Activated T-helper 1 cell treated with anti-CD3 and anti-CD28 coated beads, Interleukin-12 subunit alpha, Interleukin-12 subunit beta, Interleukin-2, Interleukin-4 antibody, amounts not matched to agents 30 ng/mL and 10 ng/mL and 1 ng/mL, durations not matched to agents 14 hours and 24 hours and 36 hours (primary cell): Measurements from ENCODE around the gene AP3M1. TPM values are rescaled to one million over a fixed set of nuclear protein-coding genes. Genes with fewer than 3 reads are reported as not detected.

Experiments
- DNase-seq: peaks from one replicate; pipeline ENCODE4 v3.0.0; 2021; ENCODE audit warnings: low spot score
- H3K27ac Mint-ChIP-seq: one replicate; pipeline ENCODE4 v1.8.0; 2021; ENCODE audit warnings: mild to moderate bottlenecking, mixed read lengths
- H3K27me3 Mint-ChIP-seq: one replicate; pipeline ENCODE4 v1.8.0; 2022; ENCODE audit warnings: mild to moderate bottlenecking, moderate library complexity, mixed read lengths; ENCODE audit not compliant: insufficient read depth
- H3K36me3 Mint-ChIP-seq: one replicate; pipeline ENCODE4 v1.8.0; 2021; ENCODE audit warnings: low read depth, mixed read lengths
- H3K4me1 Mint-ChIP-seq: one replicate; pipeline ENCODE4 v1.8.0; 2021; ENCODE audit warnings: low read depth, mixed read lengths
- H3K4me3 Mint-ChIP-seq: one replicate; pipeline ENCODE4 v1.8.0; 2021; ENCODE audit warnings: mild to moderate bottlenecking, moderate library complexity, mixed read lengths
- H3K9me3 Mint-ChIP-seq: one replicate; pipeline ENCODE4 v1.8.0; 2021; ENCODE audit warnings: mixed read lengths
- intact Hi-C: fragments of 100-400 bp; cut with micrococcal nuclease; formaldehyde crosslinking; loops from one replicate; pipeline ENCODE4 v1.15.1; 2024
- total RNA-seq: library from RNA; stranded (reverse); gene quantifications from 2 replicates; pipeline ENCODE4 v1.2.3, GENCODE V29; 2022

Gene AP3M1
- total RNA-seq, 1 donor from 2014 or later, result 48.3 TPM

DNA sequence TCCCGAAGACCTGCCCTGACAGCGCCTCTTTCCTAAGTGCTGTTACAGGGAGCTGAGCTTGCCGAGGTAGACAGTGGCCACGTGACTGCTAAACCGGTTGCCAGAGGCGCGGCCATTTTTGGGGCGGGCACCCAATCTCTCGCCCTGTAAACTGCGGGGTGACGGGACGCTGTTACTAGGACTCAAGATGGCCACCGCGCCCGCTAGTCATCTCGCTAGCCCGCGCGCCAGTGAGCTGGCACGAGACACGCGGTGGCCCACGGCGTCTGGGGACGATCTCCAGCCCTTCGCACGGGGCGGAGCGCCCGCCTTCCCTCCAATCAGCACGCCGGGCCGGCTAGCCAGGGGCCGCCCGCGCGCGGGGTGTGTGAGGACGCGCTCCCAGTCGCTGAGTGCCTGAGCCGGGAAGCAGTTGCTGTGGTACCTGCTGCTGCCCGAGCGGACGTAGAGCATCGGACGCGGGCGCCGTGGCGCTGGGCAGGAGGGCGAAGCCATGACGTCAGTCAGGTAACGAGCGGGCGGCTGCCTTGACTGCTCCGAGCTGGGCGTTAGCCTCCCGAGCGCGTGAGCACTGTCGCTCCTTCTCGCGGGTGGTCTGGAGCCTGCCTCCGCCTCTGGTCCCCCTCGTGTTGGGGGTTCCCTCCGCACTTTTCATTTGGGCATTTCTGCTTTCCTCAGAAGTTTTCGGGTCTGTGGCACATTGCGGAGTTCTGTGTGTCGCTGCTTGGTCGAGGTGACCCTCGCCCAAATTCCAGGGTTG lies 25.9 kb upstream of the AP3M1 start:
- peaks cover 45% of the 10 kb centered on the region for H3K4me1 Mint-ChIP-seq
- peak; percentile 93 for DNase-seq
- intact Hi-C loops, result loop anchor here (1.0 to 5.0 kb wide), 10 partner anchors 14 to 1059 kb away; partner anchors contain the start of genes ADK, COMTD1, MRPS16 and SAMD8
- H3K27me3 Mint-ChIP-seq, result no peaks in the 10 kb centered on the region
- H3K4me3 Mint-ChIP-seq, result peak overlapping the region; percentile 93
- peak overlapping the region; percentile 88 for H3K27ac Mint-ChIP-seq
- H3K36me3 Mint-ChIP-seq, result peaks cover 9% of the 10 kb centered on the region
- H3K9me3 Mint-ChIP-seq, result no peaks in the 10 kb centered on the region

GRCh38 chr10:74175510-74176379 lies 25.1 kb upstream of the AP3M1 start:
- Mint-ChIP-seq H3K9me3 (no peaks in the 10 kb centered on the region), H3K27ac (peak overlapping the region; percentile 88), H3K27me3 (no peaks in the 10 kb centered on the region), H3K36me3 (peaks cover 9% of the 10 kb centered on the region), H3K4me3 (peak overlapping the region; percentile 93), H3K4me1 (peaks cover 37% of the 10 kb centered on the region)
- intact Hi-C loops, result loop anchor here (1.0 to 5.0 kb wide), 10 partner anchors 15 to 1060 kb away; partner anchors contain the start of genes ADK, COMTD1, MRPS16 and SAMD8
- DNase-seq, result no peak

- Mint-ChIP-seq H3K9me3 (no peaks in the 10 kb centered on the region), H3K4me3 (peak overlapping the region; percentile 15), H3K27ac (no peak overlapping the region), H3K4me1 (peaks cover 32% of the 10 kb centered on the region), H3K36me3 (peaks cover 5% of the 10 kb centered on the region), H3K27me3 (no peaks in the 10 kb centered on the region)
- no peak for DNase-seq
- intact Hi-C loops, result no loop called here
These were observed 23.9 kb upstream of the AP3M1 start for GRCh38 chr10:74174521-74174920.

DNA sequence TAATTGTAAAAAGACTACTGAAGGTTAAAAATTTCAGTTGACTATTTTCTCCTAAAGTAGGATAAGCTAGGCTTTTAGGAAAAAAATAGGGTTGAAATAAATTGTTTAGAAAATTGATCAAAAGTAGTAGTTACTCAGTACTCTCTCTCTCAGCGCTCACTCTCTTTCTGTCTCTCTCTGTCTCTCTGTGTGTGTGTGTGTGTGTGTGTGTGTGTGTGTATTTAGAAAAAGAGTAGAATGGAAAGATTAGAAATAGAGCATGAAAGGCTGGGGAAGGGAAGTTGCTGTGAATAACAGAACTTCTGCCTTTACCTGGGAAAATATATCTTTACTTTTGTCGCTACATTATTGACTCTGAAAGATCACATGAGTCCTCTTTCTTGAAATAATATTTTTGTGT lies 21.0 kb upstream of the AP3M1 start:
- Mint-ChIP-seq H3K27ac (no peak overlapping the region), H3K27me3 (no peaks in the 10 kb centered on the region), H3K9me3 (no peaks in the 10 kb centered on the region), H3K4me3 (no peak overlapping the region), H3K36me3 (no peaks in the 10 kb centered on the region), H3K4me1 (peaks cover 19% of the 10 kb centered on the region)
- DNase-seq, result no peak
- intact Hi-C loops, result no loop called here

DNA sequence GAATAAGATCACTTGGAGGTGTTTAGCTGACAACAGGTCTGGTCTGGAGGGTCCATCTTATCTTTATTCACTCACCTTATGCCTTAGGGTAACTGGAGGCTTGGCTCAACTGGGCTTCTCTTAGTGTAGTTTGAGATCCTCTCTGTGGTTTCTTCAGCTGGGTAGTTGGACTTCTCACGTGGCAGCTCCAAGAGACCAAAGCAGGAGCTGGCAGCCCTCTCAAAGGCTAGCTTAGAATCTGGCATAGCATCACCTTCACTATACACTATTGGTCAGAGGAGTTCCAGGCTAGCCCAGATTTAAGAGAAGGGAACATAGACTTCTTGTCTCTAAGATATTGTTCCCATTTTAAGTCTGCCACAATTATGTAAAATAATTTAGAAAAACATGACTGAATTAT lies 16.8 kb upstream of the AP3M1 start:
- Mint-ChIP-seq H3K36me3 (no peaks in the 10 kb centered on the region), H3K9me3 (no peaks in the 10 kb centered on the region), H3K4me3 (no peak overlapping the region), H3K27ac (no peak overlapping the region), H3K4me1 (peaks cover 16% of the 10 kb centered on the region), H3K27me3 (no peaks in the 10 kb centered on the region)
- DNase-seq, result no peak
- intact Hi-C loops, result no loop called here

DNA sequence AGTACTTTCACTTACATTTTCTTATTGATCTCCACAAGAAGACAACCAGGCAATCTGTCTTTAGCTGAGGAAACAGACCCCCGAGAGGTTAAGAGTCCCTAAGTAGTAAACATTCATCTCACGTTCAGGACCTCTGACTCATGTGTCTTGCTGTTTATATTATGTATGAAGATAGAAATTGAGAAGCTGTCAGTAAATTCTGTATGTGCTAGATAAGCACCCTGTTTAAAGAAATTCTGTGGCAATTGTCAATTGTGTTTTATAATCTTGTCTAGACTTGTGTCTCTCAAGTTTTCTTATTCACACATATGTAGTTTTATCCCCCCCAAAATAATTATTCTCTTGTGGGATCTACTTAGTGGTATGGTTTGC lies 14.9 kb upstream of the AP3M1 start:
- Mint-ChIP-seq H3K4me1 (peaks cover 16% of the 10 kb centered on the region), H3K9me3 (no peaks in the 10 kb centered on the region), H3K27ac (no peak overlapping the region), H3K36me3 (peaks cover 4% of the 10 kb centered on the region), H3K4me3 (no peak overlapping the region), H3K27me3 (no peaks in the 10 kb centered on the region)
- no peak for DNase-seq
- intact Hi-C loops, result no loop called here

DNA sequence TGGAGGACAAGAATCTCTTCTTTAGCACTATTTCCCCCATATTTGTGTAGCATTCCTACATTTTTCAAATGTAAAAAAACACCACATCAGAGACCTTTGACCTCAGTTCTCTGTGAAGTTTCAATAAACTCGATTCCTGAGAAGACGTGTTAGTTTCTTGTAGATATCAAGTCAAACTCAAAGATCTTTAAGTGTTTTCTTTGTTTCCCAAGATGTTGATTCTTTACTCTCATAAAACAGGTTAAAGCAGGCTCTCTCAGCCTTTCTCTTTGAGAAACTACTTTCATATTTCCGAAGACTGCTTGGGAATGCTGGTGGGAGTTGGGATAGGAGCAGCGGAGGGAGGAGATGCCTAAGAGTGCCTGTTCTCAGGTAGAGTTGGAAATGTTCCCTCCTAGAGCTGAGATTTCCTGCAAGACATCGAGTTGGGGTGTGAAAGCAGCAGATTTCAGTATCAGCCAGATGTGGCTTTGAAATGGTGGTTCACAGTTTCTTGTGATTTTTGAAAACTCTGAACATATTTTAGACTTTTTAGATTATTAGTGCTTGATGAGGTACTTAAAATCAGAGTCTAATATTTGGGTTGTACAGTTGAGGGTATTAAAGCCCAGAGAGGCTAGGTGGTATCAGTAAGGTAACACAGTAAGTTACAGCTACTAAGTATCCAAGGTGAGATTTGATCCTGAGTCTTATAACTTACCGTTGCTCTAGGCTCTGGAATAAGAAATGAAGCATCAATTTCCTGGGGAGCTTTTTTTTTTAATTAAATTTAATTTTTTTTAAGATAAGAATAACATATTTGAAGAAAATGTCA lies 14.3 kb upstream of the AP3M1 start:
- Mint-ChIP-seq H3K27ac (no peak overlapping the region), H3K36me3 (peaks cover 4% of the 10 kb centered on the region), H3K9me3 (no peaks in the 10 kb centered on the region), H3K4me1 (peaks cover 16% of the 10 kb centered on the region), H3K4me3 (no peak overlapping the region), H3K27me3 (no peaks in the 10 kb centered on the region)
- intact Hi-C loops, result no loop called here
- no peak for DNase-seq

- no peak overlapping the region for H3K27ac Mint-ChIP-seq
- intact Hi-C loops, result no loop called here
These were observed 12.9 kb upstream of the AP3M1 start for GRCh38 chr10:74163319-74164068.

DNA sequence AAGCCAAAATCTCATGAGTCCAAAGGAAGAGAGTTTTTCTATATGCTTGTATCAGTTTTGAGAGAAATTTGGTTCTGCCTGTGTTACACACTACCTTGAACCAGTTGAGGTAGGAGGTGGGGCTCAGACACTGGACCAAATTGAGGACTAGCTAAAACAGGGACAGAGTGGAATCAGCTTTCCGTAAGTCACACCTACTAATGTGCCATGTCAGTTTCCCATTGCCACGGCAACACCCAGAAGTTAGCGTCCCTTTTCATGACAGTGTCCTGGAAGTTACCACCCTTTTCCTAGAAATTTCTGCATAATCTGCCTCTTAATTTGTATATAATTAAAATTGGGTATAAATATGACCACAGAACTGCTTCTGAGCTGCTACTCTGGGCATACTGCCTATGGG lies 9.4 kb upstream of the AP3M1 start:
- H3K27me3 Mint-ChIP-seq, result no peaks in the 10 kb centered on the region
- no peak overlapping the region for H3K27ac Mint-ChIP-seq
- DNase-seq, result no peak
- H3K9me3 Mint-ChIP-seq, result no peaks in the 10 kb centered on the region
- no peak overlapping the region for H3K4me3 Mint-ChIP-seq
- peaks cover 4% of the 10 kb centered on the region for H3K36me3 Mint-ChIP-seq
- peaks cover 10% of the 10 kb centered on the region for H3K4me1 Mint-ChIP-seq
- intact Hi-C loops, result no loop called here

More at GRCh38 chr10:74163319-74164068, 12.9 kb upstream of the AP3M1 start:
- Mint-ChIP-seq H3K27me3 (no peaks in the 10 kb centered on the region), H3K36me3 (peaks cover 4% of the 10 kb centered on the region), H3K9me3 (no peaks in the 10 kb centered on the region), H3K4me3 (no peak overlapping the region), H3K4me1 (peaks cover 7% of the 10 kb centered on the region)
- DNase-seq, result no peak

GRCh38 chr10:74156919-74157289 lies 6.3 kb upstream of the AP3M1 start:
- no peaks in the 10 kb centered on the region for H3K9me3 Mint-ChIP-seq
- H3K4me1 Mint-ChIP-seq, result peaks cover 21% of the 10 kb centered on the region
- no peak overlapping the region for H3K4me3 Mint-ChIP-seq
- H3K36me3 Mint-ChIP-seq, result peaks cover 2% of the 10 kb centered on the region
- H3K27ac Mint-ChIP-seq, result no peak overlapping the region
- intact Hi-C loops, result no loop called here
- no peak for DNase-seq
- H3K27me3 Mint-ChIP-seq, result no peaks in the 10 kb centered on the region

DNA sequence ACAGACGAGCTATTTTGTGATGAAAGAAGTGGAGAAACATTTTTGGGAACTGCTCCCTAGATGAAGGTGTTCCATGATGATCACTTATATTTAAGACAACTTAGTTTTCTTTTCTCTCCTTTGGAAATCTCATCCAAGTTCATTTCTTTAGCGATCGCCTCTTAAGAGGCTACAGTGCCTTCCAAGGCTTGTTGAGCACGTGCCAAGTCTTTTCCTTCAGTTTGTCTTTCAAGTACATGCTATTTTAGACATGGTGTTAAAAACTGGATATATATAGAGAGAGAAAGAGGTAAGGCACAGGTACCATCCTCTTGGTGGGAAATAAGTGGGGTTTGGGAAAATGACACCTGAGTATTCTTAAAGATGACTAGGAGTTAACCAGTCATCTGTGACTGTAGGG lies 3.0 kb upstream of the AP3M1 start:
- intact Hi-C loops, result loop anchor here (5.0 kb wide), 2 partner anchors 39 to 879 kb away; no protein-coding TSS in a partner anchor
- H3K4me3 Mint-ChIP-seq, result no peak overlapping the region
- DNase-seq, result no peak
- no peaks in the 10 kb centered on the region for H3K36me3 Mint-ChIP-seq
- peaks cover 21% of the 10 kb centered on the region for H3K4me1 Mint-ChIP-seq
- H3K27me3 Mint-ChIP-seq, result no peaks in the 10 kb centered on the region
- no peak overlapping the region for H3K27ac Mint-ChIP-seq
- H3K9me3 Mint-ChIP-seq, result no peaks in the 10 kb centered on the region

DNA sequence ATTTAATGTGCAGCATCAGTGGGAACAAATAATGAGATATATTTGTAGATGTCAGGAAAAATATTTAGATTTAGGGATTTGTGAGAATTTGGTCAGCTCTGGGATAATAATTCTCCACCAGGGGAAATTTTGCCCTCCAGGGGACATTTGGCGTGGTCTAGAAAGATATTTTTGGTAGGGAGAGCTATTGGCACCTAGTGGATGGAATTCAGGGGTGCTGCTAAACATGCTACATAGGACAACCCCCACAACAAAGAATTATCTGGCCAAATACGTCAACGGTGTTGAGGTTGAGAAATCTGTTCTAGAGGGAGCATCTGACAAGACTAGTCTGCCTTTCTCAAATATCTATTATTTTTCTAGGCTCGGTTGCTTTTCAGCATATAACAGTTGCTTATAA lies 2.5 kb upstream of the AP3M1 start:
- no peak for DNase-seq

More for the DNA sequence above, 2.5 kb upstream of the AP3M1 start:
- intact Hi-C loops, result loop anchor here (5.0 kb wide), 2 partner anchors 39 to 879 kb away; no protein-coding TSS in a partner anchor
- no peaks in the 10 kb centered on the region for H3K27me3 Mint-ChIP-seq
- H3K4me3 Mint-ChIP-seq, result peak overlapping the region; percentile 34
- no peak overlapping the region for H3K27ac Mint-ChIP-seq
- no peaks in the 10 kb centered on the region for H3K9me3 Mint-ChIP-seq
- H3K4me1 Mint-ChIP-seq, result peaks cover 24% of the 10 kb centered on the region
- peaks cover 2% of the 10 kb centered on the region for H3K36me3 Mint-ChIP-seq
